CD4-positive, alpha-beta T cell treated with Interleukin-2 at 100 ng/mL for 4 hours (primary cell): Measurements from ENCODE around the gene GFAP.
"Not testable (repeated sequence)": the region's sequence is repeated elsewhere in the genome, so short reads cannot be mapped to it uniquely, and the experiment has no call there.

Experiments
- DNase-seq: peaks from one replicate; pipeline ENCODE4 v3.0.0-alpha.2; 2020; ENCODE audit warnings: low spot score

Gene GFAP

DNA sequence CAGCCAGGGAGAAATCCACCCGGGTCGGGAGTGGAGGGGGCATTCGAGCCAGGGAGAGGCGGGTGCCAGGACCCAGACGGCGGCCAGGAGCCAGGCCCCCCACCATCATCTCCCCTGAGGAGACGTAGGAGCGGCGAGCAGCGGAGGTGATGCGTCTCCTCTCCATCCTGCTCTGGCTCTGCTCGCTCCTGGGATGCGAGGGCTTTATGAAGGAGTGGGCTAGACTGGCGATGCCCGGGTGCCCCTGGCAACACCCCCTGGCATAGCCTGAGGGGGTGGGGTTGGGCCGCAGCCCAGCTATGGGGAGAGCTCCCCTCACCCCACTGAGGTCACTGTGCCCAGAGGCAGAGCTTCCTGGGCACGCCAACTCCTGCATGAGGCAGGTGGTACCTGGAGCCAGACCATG, at the start of gene GFAP:
GFAP (minus strand) TSS at position 180 of the 406 bp plus-strand sequence; CDS start at position 166, 14 bp downstream.
- no peak for DNase-seq

DNA sequence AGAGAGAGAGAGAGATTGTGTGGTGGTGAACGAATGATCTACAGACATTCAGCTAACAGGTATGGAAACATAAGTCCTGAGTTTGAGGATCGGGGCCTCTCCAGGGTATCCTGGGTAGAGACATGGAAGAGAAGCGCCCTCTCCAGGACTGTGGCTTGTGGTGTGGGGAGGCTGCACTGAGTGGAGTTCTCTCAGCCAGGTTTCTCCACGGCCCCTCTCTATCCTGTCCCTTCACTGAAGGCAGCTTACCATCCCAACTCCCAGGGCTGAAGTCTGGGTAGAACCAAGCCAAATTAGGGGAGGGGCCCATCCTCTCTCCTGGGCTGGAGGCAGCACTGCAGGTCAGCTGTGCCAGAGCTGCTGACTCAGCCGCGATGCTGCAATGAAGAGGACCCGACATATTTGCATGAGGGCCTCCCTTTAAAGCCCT, 46.6 kb upstream of the GFAP start:
- no peak for DNase-seq

DNA sequence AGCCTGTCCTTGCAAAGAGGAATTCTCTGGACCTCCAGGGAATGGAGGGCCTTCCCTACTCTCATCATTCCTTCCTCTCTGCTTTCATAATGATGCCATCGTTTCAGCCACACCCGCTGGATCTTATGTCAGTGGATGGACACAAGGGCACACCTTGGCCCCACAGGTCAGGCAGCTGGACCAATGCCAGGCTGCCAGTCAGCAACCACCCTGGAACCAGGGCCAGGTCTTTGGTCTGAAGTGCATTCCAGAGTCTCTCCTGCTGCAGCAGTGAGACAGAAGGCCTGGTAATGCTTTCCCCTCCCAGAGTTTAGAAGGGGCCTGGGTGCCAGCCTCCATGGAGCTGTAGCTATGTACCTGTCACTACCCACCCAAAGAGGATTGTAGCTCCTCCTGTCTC, 45.4 kb upstream of the GFAP start:
- no peak for DNase-seq

DNA sequence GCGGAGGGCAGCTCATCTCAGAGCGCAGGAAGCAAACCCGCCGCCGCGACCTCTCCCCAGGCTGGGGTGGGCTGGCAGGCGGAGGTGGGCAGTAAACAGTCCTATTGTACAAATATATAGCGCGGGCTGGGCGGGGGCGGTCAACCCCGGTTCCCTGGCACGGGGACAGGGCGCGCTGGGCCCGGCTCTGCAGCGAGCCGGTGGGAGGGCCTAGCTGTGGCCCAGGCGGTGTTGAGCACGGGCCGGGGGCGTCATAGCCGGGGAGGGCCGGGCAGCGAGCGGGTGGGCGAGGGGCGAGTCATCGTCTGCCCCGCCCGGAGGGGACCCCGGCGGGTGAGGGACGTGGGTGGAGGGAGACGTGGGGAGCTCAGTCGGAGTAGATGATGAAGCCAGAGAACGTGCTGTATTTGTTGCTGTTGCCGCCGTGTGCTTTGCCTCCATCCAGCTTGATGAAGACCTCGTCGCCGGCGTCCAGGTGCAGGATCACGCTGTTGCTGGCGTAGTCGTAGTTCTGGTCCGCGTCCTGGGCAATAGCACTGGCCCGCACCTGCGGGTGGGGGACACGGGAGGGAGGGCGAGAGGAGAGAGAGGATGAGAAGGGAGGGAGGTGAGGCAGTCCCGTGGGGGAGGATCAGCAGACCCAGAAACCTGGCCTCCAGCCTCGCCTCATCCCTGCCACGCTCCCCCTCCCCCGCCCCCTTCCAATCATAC, 44.7 kb upstream of the GFAP start:
- DNase-seq: no peak

DNA sequence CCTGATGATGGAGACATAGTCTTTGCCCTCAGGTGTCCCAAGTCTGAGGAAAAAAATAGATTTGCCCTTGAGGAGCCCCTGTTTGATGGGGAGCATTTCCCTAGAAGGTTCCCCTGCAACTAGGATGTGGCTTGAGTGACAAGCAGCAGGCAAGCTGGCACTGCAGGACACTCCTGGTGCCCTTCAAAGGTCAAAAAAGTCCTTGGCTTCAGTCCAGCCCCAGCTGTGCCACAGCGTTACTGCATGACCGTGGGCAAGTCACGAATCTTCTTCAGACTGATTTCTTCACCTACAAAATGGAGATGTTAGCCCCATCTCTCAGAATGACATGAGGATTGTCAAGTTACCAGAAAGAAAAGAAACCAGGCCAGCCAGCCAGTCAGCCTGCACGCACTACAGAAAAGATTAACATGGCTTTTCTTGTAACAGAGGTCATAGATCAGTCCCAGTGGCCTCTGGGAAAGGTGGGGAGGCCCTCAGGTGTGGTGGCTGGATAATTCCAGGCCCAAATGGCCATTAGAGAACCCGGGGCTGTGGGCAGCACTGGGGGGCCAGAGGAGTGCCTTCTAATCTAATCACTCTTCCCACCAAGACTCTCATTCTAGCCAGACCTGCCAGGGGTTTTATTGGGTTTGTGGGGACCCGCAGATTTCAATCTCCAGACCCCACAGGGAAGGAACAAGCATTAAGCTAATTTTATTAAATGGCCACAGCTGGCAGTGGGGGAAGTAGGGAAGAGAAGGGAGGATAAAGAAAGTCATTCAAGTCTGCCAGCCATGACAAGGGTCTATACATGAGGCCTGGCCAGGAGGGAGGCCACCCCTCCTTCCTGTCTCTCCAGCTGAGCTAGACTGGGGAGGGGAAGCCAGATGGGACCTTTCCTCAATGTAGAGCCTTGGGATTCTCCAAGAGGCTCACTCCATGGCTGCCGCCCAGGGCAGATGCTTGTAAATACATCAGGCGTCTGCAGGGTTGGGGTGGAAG, 42.0 kb upstream of the GFAP start:
- no peak for DNase-seq

DNA sequence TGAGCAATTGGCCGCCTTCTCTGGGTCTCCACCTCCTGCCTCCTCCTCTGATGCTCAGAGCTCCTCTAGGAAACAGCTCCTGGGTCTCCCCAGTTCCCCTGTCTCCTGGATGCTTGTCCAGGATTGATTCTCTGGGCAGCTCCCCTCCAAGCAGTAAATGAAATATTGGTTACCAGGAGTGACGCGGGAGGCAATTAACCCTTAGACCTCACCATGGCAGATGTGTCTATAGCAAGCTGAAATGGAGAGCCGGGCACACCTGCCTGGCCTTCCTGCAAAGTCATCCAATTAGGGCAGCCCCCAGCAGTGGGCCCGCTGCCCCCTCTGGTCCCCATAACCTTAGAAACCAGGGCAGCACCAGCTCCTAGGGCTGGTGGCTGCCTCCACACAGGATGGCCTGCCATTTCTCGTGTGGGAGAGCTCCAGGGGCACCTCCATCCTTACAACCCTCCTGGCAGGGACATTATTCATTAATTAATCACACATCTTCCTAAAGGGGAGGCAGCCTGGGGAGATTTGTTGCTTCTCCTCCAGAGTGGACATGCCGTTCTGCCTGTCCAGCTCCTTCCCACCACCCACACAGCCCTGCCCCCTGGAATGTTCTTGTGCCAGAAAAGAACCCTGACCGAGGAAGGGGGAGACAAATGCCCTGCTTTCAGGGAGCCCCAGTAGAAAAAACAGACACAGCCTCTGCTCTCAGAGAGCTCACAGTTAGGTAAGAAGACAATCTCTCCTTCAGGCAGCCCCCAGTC, 40.5 kb upstream of the GFAP start:
- DNase-seq: no peak

DNA sequence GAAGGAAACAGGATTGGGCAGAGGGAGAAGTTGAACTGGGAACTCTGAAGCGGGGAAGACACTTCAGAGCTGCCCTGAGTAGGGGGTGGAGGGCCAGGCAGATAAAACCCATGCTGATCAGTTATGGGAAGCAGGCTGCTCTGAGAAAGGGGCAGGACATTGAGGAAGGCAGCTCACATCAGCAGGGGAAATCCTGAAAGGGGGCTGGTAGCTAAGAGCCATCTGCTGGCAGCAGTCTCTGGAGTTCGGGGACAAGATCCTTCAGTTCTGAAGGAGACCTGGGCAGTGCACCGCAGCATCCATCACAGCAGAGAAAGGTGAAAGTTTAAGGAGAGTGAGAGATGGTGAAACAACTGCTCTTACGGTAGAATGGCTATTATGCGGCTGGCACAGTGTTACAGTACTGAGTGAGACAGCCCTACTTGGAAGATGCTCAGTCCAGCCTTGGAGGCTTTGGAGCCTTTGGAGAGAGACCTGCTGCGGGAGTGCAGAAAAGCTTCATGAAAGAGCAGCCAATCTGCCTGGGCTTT, 37.7 kb upstream of the GFAP start:
- no peak for DNase-seq

DNA sequence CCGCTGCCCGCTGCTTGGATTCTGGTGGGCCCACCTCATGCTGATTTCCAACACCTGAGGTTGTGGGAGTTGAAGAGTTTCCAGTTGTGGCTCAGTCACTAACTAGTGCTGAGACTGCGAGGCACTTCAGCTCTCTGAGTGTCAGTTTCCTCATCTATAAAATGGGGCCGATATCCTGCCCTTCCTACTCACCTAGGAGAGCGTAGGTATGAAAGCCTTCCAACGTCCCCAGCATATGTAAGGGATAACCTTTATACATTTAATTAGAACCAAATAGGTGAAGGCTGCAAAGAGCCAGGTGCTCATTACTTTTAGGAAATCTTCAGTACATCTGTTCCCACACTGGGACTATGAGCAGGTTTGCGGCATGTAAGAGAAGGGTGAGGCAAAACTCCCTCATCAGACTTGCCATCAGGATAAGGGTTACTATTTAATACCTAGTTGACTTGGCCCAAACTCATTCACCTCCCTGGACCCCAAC, 33.1 kb upstream of the GFAP start:
- DNase-seq: no peak

DNA sequence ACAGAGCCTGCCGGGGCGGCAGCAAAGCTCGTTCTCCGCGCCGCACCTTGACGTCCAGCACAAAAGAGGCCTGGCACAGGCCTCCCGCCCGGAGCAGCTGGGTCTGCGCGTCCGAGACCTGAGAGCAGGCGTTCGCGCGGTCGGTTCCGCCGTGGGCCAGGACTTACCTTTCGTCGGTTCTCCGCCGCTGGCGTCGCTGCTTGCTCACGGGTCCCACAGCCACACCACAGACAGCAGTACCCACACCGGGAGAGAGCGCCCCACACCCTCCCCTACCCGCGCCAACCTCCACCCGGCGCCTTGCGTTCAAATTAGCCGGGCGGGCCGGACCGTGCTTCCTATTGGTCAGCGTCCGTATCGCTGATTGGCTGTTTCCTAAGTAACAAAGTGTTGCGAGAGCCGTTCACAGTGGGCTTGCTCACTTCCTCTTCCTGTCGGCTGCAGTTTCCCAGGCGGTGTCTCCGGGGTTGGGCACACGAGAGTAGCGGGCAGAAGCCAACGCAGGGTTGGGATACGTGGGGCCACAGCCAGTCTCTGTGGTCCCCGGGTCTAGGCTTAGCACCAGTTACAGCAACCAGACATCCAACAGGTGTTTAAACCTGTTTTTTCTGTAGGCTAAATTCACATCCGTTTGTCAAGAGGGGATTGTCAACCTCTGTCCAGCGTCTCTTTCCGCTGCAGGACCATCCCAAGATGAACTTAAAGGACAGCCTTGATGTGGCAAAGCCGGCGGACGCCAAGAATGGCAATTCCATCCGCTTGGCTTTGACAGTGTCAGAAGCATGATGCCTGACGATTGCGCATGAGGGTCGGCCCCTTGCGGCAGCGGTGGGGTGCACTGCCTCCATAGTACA, 32.4 kb upstream of the GFAP start, which contains the start of gene KIF18B:
KIF18B (minus strand) TSS at position 313 of the 854 bp plus-strand sequence. CDS start 11,429 bp downstream, outside the sequence.
- peak; percentile 93 for DNase-seq

DNA sequence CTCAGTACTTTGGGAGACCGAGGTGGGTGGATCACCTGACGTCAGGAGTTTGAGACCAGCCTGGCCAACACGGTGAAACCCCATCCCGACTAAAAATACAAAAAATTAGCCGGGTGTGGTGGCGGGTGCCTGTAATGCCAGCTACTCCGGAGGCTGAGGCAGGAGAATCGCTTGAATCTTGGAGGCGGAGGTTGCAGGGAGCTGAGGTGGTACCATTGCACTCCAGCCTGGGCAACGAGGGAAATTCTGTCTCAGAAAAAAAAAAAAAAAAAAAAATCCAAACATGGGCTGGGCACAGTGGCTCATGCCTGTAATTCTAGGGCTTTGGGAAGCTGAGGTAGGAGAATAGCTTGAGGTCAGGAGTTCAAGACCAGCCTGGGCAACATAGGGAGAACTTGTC, 30.4 kb upstream of the GFAP start:
- not testable (repeated sequence) for DNase-seq

DNA sequence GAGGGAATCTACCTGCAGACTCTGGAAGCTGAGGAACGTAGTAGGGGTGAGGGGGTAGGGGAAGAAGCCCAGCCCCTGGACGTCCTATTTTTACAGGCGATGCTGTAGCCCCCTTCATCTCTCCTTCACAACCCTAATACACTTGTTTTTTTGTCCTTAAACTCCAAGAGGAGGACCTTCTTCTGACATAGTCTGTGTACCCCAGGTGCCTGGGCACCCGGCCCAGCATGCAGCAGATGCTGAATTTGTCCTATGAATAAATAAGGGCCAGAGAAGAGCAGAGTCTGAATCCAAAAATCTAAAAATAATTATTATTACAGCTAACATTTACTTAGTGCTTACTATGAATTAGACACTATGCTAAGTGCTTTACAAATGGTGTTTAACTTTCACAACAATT, 27.2 kb upstream of the GFAP start:
- no peak for DNase-seq

DNA sequence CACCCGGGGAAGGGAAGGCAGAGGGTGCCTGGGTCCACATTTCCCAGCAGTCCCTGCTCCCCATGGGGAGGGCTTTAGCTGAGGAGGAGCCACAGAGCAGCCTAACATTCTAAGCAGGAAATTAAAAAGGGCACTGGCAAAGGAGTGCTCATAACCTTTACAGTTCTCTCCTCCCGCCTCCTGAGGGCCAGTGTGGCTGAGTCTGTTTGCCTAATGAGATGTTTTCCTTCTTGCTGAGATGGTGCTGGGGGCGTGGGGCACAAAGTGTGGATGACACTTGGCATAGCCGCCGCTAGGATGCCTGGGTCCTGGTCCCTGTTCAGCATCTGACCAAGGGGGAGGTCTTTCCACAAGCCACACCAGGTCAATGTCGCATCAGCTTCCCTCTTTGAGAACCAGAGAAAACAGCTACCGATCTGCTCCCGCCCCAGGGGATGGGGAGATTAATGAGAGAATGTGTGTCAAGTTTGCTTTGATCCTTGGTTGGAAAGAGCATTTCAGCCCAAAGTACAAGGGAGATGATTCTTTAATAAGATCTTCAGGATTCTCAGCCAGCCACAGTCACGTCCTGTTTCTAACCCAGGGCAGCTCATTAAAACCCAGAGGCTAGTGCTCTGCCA, 26.5 kb upstream of the GFAP start:
- no peak for DNase-seq

DNA sequence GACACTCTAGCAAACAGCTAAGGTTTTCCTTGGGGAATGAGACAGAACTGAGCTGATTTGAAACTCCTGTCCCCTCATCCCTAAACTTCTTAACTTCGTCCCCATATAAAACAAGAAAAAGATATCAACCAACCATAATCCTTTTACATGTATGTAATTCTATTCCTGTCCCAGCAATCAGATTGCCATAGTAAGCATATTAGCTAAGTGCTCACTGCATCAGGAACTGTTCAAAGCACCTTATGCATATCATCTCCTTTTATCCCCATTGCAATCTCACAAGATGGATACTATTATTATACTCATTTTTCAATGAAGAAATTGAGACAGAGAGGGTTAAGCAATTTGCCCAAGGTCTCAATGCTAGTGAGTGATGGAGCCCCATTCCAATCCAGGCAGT, 25.5 kb upstream of the GFAP start:
- DNase-seq: no peak

DNA sequence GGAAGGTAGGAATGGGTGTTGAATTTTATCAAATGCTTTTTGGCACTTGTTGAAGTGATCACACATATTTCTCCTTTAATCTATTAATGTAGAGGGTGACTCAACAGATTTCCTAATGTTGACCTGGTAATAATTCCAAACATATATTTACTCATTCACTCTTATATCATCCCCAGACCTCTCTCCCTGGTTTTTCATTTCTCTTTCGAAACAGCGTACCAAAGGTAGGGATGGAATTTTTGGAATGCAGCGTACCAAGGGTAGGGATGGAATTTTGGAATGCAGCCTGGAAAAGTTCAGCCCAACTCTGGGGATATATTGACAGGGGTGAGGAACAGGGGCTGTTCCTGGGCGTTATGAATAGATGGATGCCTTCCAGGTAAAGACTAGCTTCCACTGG, 25.0 kb upstream of the GFAP start:
- DNase-seq: no peak

DNA sequence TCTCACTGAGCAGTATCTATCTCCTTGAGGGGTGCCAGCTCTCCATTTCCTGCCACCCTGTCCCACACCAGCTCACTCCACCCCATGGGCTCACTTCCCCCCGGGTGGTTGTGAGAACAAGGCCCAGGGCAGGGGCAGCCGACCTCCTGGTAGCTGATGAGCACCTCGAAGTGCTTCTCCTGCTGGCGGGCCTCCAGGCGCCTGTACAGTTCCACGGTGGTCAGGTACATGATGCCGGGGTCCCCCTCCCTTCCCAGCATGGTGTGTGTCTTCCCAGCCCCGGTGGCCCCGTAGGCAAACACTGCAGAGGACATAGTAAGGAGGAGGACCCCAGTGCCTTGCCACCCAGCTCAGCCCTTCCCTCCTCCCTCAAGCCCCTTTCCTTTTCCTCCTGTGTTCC, 19.8 kb upstream of the GFAP start:
- DNase-seq: no peak

DNA sequence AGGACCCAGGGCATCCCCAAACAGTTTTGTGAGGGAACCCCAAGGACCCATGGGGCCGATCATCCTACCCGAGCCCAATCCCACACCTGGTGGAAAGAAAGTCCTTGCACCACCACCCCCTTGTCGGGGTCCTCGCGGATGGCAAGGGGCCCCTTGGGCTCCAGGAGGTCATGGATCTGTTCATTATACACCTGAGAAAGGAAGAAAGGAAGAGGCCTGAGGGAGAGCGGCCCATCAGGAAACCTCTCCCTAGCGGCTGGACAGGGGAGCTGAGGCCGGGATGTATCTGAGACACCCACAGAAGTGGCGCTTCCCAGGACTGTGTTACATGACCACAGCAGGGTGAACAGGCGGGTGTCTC, 19.4 kb upstream of the GFAP start:
- DNase-seq: no peak

DNA sequence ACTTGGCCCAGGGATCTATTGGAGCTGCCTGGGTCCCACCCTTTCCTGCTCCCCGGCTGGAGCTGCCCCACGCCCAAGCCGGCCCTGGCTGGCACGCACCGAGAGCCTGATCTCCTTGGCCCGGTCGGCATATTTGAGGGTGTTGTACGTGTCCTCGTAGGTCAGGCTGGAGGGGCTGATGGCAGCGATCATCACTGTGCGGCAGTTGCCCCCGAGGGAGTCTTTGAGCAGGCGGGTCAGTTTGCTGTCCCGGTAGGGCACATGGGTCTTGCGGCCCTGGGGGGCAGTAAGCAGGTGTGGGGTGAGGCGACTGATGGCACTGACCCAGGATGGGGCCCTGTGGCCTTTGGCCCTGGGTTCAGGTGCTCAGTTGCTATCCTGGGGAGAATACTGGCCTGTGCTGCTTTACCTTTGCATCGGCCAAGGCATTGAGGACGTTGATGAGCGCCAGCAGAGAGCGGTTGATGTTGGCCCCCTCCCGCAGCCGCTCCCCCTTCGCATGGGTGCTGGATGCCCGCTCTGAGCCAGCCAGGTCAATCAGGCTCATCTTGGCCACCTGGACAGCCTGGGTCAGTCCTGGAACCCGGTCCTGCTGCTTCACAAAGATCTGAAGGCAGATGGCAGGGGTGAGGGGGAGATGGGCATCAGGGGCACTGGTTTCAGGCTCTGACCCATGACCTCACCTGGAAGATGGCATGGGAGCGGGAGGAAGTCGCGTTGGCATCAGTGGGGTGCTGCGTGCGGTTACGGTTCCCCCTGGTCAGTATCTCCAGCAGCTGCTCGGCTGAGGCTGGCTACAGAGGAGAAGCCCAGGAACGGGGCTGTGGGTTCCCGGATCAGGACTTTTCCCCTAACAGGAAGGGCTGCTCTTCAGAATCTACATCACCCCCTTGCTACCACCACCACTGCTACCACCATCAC, 18.8 kb upstream of the GFAP start:
- DNase-seq: no peak

DNA sequence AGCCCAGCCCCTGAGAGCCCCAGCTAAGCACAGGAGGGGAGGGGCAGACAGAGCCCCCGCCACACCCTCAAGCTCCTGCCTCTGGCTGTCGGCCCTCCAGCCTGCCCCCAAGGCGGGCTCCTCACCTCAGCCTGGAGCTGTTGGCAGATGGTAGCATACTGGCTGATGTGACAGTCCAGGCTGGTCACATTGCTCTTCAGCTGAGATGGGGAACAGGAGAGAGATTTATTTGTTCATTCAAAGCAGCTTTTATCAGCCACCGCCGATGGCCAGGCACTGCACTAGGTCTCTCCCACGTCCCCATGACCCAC, 17.4 kb upstream of the GFAP start:
- no peak for DNase-seq

DNA sequence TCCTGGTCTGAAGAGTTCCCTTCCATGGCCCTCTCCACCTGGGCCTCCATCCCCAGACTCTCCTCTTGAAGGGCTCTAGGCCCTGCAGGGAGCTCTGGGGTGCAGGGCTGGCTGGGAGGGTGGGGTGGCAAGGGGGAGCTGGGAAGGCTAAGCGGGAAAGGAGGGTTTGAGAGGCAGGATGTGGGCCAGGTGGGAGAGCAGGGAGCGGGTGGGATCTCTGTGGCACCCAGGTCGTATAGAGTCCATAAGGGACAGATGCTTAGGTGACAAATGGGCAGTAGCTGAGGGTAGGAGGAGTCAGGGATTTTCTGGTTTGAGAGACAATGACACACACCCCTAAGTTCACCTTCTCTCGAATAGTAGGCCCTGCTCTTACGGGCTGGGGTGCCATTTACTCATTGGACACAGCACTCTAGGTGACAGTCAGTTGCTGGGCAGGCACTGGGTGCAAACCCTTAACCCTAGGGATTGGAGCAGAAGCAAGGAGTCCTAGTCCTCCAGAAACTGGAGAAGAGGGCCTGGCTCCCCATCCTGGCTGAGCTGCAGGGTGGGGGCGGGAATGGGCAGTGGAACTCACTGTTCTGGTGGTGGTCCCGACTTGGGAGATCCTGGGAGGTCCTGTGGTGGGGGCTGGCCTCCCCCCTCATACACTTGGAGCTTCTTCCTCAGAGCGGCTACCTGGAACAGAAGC, 16.9 kb upstream of the GFAP start:
- no peak for DNase-seq
